GM19043 (cell line): ENCODE data around the gene IKZF3.
"Not testable (repeated sequence)": the region's sequence is repeated elsewhere in the genome, so short reads cannot be mapped to it uniquely, and the experiment has no call there.

ENCODE experiments used
- ATAC-seq: cut with Tn5 transposase; IDR thresholded peaks from one replicate; pipeline ENCODE4 v1.9.1; 2021; ENCODE audit warnings: low read depth; ENCODE audit not compliant: unreplicated experiment

Gene IKZF3

DNA sequence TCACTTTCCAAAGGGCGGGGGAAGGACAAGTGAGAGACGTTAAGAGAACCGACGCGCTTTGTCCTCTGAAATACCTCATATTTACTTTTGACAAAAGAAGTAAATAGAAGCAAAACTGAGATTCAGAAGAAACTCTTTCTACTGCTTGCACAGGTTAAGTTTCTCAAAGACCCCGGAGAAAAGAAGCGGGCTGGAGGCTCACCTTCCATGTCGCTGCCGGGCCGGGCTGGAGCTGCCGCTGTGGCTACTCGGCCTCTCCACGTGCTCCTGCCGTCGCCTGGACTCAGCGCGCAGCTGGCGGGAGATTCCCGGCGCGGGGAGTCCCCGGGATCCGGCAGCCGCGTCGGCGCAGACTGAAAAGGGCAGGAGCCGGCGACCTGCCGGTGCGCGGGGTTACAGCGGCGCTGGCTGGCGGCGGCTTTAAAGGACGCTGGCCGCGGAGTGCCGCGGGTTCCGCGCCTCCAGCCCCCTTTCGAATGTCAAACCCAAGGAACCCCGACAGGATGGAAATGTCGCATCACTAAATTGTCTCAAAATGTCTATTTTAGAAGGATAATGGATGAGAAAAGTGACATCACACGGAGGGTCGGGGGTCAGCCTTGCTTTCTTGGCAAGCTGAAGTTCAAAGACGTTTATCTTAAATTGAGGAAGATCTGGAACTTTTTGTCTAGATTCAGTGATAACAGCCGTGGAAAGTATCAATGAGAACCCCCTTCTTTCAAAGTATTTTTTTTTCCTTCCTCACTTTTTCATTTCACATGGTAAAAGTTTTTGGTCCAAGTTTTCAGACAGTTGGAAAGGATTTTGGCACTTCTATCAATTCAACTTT is at the start of gene IKZF3:
IKZF3 (minus strand) TSS at position 395 of the 829 bp plus-strand sequence; CDS start at position 209, 186 bp downstream.
- ATAC-seq: peak; percentile 42

DNA sequence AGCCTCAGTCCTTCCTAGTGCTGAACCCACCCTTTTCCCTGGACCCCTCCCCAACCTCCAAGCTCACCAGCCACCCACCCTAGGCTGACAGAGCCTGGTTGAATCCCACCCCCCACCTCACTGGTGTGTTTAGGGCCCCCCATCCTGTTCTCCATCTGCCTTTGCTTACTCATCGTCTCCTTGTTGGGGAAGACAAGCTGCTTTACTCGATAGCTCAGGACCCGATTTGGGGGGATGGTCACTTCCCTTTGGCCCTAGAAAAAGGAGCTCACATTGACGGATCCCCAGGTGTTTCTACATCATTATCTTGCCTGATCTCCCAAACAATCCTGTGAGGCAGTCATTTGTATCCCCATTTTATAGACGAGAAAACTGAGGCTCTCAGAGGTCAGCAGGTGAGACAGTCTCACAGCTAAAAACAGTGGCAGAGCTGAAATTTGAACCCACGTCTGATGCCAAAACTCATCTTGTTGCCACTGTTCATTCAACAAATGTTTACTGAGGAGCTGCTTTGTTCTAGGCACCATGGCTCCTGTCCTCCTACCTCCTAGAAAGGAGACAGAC is 44.8 kb upstream of the IKZF3 start:
- ATAC-seq: no peak

DNA sequence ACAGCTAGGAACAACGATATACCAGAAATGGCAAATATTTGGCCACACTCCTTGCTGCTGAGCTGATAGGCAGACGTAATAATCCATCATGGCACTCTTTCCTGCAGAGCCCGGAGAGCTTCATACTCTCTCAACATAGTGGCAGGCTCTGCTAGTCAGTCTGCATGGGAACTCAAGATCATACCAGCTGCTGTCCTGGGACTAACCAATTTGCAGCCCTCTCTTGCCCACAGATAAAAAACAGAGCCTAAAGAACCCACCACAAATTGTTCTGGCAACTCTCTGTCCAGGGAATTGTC is 40.8 kb upstream of the IKZF3 start:
- no peak for ATAC-seq

DNA sequence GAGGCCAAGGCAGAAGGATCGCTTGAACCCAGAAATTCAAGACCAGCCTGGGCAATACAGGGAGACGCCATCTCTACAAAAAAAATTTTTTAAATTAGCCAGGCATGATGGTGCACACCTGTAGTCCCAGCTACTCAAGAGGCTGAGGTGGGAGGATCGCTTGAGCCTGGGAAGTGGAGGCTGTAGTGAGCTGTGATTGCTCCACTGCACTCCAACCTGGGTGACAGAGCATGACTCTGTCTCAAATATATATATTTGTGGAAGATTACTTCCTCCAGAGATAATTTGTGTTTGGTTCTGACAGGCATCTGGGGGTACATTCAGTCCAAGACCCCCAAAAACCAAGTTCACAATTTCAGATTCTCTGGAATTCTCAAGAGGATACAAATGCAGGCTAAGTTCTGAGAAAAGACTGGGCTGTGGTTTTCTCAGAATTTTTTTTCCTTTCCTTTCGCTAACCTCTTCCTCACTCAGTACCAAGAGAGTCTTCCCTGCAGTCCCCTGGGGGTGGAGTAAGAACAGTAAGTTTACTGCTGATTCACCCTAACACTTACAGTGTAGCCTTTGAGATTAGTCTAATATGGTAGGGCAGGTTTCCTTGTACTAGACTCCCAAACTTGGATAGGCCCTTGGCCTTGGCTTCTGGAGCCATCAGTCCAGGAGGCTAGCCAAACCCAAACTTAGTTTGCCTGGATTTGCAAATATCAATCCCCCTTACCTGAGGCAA is 39.2 kb upstream of the IKZF3 start:
- no peak for ATAC-seq

DNA sequence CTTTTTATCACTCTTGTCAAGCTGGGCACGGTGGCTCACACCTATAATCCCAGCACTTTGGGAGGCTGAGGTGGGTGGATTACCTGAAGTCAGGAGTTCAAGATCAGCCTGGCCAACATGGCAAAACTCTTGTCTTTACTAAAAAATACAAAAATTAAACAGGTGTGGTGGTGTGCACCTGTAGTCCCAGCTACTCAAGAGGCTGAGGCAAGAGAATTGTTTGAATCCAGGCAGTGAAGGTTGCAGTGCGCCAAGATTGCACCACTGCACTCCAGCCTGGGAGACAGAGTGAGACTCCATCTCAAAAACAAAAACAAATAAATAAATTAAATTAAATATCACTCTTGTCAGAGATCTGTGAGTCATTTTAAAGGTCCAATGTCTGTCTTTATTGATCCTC is 37.9 kb upstream of the IKZF3 start:
- not testable (repeated sequence) for ATAC-seq

DNA sequence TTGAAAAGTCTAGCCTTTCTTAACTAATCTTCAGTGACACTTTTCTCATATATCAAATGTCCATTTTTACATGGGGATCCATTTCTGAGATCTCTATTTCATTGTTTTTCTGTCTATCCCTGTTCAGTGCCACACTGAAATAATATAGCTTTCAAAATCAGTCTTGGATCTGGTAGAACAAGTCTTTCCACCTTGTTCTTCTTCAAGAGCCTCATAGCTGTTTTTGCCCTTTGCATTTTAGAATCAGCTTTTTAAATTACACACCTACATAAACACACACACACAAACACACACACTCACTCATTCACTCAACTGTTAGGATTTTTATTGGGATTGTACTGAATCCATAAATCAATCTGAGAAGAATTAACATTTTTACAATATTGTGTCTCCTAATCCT is 35.1 kb upstream of the IKZF3 start:
- ATAC-seq: no peak

DNA sequence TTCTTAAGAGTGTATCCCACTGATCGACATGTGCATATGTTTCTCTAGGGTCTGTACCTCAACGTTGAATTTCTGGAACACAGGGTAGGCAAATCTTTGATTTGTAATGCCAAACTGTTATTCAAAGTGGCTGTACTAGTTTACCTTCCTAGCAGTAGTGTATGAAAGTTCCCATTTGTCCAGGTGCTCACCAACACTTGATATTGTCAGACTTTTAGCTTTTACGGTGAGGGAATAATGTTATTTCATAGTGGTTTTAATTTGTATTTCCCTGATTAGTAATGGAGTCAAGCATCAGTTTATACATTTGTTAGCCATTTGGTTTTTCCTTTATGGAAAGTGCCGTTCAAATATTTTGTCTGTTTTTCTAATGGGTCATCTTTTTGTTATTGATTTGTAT is 34.0 kb upstream of the IKZF3 start:
- no peak for ATAC-seq

DNA sequence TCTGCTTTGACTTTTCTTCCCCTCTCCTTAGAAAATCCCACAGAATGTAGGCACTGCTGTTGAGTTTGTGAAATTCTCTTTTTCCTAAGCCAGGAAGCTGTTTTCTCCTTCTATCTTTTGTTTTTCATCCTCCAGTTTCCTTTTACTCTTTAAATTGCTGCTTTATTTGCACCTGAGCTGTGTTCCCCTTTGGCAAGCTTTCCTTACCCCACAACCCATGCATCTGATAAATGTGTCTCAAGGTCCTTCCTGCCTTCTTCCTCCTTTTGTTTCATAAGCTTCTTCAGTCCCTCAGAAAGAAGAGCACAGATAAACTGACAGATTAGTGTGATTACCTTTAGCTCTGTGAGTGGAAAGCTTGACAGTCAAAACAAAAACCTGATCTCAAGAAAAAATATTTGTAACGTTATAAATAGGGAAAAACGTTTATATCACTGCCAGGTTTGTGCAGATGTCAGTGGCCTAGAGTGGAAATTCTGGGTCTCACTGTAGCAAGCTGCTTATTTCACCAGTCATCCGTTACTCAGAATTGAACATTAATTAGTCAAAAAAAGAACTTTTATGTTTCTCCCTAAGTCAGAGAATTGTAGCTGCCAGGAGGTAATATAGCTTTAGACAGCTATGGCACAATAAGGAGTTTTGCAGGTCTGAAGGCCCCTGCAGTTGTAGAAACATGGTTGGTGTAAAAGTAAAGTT is 30.7 kb upstream of the IKZF3 start:
- ATAC-seq: no peak

DNA sequence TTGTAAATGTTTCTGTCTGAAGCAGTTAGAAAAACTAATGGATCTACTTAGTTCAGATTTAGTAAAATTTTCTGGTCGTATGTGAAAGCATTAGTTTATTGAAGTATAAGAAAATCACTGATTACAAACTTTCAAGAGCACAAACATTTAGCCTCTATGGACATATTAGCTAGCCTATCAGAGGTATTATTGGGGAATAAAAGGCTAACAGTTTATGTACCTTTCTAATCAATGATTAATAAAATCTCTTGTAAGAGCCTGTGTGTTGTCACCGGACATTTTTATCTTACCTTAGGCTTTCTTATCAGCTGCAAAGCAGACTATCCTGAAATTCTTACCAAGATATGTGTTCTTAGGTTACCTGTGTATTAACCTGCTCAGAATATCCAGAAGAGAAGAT is 25.1 kb upstream of the IKZF3 start:
- ATAC-seq: no peak

DNA sequence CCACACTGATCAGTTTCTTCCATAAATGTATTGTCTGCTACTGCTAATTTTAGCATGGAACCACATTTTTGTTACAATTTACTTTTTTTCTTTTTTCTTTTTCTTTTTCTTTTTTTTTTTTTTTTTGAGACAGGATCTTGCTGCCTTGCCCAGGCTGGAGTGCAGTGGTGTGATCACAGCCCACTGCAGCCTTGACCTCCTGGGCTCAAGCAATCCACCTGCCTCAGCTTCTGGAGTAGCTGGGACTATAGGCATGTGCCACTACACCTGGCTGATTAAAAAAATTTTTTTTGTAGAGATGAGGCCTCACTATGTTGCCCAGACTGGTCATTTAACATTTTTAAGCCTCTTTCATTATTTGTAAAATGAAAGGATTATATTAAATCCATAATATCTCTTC is 23.0 kb upstream of the IKZF3 start:
- ATAC-seq: no peak

DNA sequence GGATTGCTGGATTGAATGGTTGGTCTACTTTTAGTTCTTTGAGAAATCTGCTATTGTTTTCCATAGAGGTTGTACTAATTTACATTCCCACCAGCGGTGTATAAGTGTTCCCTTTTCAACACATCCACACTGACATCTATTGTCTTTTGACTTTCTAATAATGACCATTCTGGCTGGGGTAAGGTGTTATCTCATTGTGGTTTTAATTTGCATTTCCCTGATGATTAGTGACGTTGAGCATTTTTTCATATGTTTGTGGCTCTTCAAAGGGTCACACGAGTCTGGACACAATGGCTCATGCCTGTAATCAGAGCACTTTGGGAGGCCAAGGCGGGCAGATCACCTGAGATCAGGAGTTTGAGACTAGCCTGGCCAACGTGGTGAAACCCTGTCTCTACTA is 22.0 kb upstream of the IKZF3 start:
- ATAC-seq: not testable (repeated sequence)

DNA sequence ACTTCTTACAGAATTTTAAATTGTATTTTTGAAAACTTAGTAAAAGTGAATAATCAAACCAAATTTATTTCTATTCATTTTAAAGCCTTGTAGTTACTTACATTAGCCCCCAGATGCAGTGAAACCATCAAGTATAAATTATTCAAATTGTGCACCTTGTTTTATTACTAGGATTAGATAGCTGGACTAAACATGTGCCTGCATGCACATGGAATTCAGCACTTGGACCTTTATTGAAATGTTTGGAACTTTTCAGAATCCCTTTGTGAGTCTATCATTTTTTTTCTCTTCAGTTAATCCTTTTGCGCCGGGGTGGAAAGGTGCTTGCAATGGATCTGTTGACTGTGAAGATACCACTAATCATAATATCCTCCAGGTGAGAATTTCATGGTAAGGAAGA is 8.6 kb upstream of the IKZF3 start:
- ATAC-seq: no peak

DNA sequence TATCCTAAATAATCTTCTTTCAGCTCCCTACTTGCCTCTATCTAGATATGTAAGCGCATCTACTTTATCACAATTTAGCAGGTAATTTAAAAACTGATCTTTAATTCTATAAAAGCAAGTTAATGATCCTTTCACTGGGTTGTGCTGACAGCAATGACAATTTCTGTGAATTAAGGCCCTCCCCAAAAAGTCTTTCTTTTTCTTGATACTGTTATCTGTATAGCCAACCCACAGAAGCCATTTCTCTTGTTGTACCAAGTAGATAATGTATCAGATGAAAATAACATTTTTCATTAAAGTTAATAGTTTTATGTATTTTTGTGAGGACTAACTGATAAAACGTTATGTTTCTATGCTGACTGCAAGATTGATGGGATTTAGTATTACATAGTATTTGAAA is 7.7 kb upstream of the IKZF3 start:
- ATAC-seq: no peak

DNA sequence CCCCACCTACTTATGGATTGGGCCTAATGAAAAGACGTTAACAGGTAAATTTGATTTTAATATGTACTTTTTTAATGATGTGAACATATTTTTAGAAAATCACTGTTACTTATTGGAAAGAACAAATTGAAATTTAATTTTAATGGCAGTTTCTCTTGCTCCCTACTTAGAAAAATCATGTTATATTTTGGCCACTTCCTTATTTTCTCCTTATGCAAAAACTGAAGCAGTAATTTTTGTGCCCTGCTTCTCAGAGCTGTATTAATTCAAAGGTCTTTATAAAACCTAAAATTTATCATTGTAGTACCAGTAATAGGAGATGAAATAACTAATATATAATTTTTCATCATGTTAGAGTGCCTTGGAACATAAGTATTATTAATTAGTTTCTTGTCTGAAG is 6.7 kb upstream of the IKZF3 start:
- no peak for ATAC-seq

DNA sequence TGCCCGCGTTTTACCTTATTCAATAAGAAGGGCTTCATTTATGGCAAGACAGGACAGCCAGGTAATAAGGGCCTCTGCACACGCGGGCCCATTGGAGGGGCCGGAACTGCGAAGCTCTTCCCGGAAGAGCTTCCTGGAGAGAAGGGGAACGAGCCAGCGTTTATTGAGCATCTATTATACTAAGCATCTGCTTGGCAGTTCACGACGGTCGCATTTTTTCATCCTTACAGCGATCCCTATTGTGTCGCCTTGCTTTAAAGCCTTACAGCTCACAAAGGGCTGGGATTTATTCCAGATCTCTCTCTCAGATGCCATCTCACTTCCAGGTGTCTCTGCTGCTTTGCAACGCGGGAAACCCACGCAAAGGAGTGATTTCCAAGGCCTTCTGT is 4.4 kb upstream of the IKZF3 start:
- ATAC-seq: no peak

DNA sequence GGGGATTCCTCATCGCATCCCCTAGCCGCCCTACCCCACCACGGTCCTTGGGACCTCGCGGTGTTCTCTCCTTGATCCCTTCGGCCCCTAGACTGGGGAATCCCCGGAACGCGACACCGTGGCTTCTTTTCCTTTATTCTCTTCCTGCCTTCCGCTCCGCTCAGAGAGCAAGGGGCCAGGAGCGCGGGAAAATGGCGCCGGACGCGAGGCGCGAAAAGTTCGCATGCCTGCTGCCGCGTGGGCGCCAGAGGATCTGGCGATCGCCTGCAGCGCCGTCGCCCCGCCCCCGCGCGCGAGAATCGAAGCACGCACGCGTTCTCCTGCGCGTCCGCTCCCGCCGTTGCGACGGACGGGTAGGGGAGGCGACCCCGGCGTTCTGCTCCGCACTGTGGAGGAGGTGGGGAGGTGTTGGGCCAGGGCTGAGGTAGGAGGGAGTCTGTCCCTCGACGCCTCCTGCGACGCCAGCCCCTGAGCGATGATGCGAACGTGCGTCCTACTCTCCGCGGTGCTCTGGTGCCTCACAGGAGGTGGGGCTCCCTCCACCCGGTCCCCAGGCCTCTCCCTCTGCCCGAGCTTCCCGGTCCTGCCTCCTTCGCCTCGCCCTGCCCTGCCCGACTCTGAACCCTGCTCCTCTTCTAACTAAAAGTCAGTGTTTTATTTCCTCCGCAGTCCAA is 3.9 kb upstream of the IKZF3 start, which contains the start of gene ZPBP2:
ZPBP2 (plus strand) TSS at position 323 of the 674 bp plus-strand sequence; CDS start at position 476, 153 bp downstream.
- no peak for ATAC-seq

DNA sequence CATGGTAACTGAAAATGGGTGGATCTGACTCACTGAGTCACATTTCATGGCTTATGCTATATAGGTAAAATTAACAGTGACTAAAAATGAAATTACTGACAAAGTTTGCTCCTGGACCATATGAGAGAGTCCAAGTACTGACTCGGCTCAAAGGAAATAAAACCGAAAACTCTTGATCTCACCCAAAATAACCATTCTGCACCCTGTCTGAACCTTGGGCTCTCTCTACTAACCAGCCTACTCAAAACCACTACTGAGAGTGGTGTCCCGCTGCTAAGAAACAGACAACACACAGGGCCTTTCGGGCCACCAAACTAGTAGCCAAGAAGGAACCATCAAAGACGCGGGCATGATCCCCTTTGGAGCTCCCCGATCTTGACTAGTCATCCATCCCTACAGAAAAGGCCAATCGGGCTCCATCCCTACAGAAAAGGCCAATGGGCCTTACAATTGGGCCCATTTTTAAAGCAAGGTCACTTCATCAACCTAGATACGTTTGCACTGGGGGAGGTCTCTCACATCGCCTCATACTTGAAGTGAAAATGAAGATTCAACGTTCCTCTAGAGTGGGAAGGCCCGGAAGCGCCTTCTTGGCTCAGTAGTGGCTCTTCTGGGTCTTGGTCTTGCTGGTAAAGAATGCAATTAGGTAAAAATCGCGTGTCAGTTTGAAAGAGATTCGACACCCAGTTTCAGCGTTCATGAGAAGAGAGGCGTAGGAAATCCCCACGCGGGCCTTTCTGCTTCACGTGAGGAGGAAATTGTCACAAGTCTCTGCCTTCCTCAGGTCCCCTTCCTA is 3.2 kb upstream of the IKZF3 start:
- peak; percentile 47 for ATAC-seq

DNA sequence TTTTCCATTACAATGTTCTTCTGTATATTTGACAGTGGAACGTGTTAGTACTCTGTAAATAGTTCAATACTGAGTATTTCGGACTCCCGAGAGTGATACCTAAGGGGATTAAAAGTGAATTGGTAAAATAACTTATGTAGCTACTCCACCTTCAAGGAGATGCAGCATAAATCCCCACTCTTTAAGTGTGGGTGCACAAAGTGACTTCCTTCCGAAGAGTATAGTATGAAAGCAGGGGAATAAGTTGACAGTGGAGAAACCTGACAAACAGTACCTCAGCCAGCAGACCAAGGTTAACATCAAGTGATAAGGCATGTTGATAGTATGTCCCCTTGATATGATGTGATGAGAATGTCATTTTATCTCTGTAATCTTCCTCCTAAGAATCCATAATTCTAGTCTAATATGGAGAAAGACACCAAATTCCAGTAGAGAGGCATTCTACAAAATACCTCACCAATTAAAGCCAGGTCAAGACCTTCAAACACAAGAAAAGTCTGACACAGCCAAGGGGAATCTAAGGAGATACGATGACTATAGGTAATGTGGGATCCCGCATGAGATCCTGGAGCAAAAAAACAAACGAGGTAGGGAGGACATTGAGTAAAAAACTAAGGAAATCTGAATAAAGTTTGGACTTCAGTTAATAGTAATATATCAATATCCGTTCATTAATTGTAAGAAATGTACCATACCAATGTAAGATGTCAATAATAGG is 2.1 kb upstream of the IKZF3 start:
- no peak for ATAC-seq

DNA sequence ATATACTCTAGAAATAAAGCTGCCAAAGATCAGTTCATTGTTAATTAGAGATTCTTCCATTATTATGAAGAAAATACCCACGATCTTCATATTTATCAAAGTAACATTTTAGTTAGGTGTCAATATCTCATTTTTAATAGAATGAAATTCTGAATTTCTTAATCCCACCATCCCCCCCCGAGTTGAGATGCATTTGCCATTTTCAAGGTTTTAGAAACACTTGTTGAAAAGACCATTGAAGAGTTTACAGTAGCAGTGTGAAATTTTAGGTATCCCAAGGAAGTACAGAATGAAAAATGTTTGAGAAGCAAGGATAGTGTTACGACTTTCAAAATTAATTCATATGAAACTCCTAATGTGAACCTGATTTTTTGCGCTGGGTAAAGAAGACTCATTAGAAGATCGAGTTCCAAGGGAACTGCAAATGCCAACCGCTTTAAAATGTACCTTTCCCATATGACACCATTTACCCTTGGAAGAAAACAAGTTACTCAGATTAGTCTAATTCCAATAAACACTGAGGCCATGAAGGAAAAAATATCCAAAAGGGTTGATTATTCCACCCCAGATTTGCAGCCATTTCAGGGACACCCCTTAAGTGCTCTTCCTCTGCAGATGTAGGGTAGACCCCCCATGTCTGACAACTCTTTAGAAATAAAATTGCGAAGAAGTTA is 731 bp downstream of the IKZF3 start:
- ATAC-seq: no peak
